BJ (cell line): Measurements from ENCODE around the gene FITM1. TPM values are rescaled to one million over a fixed set of nuclear protein-coding genes. Genes with fewer than 3 reads are reported as not detected.

Experiments used
- CTCF ChIA-PET: fragments of 350-600 bp; formaldehyde crosslinking; extraction: SDS; loops from one replicate; lab custom pipeline; 2021; ENCODE audit warnings: antibody characterized with exemption, inconsistent platforms; lab: Yijun Ruan, JAX
- POLR2A ChIA-PET: fragments of 300-600 bp; sonication (Branson Sonifier 250); formaldehyde crosslinking; extraction: SDS; loops from one replicate; lab custom pipeline; 2021; ENCODE audit warnings: antibody characterized with exemption; lab: Charles Lee
- DNase-seq: peaks from one replicate; pipeline ENCODE4 v3.0.0-alpha.2; 2011; ENCODE audit warnings: low read depth
- H3K27me3 ChIP-seq: 2 replicates; pipeline ENCODE4 v1.6.0; 2011; ENCODE audit warnings: low read length; ENCODE audit not compliant: control insufficient read depth, insufficient read depth
- H3K36me3 ChIP-seq: 2 replicates; pipeline ENCODE4 v1.5.1; 2011; ENCODE audit warnings: low read length; ENCODE audit not compliant: control insufficient read depth, insufficient read depth
- H3K4me3 ChIP-seq: 2 replicates; pipeline ENCODE4 v1.5.1; 2011; ENCODE audit warnings: low read depth, mild to moderate bottlenecking, control low read depth, low read length
- CTCF ChIP-seq: IDR thresholded peaks from 2 replicates; pipeline ENCODE4 v1.5.1; 2011; ENCODE audit warnings: low read depth, mild to moderate bottlenecking, control low read depth, inconsistent platforms, low read length, moderate library complexity; ENCODE audit not compliant: insufficient read depth
- polyA minus RNA-seq: library from RNA; depleted of rRNA, polyadenylated mRNA; stranded (reverse); fragments of >200 nt; gene quantifications from 2 replicates; pipeline ENCODE4 v1.2.3, GENCODE V29; 2011; rRNA and poly(A)+ RNA removed
- polyA plus RNA-seq: library from polyadenylated mRNA; depleted of rRNA; stranded (reverse); fragments of >200 nt; gene quantifications from 2 replicates; pipeline ENCODE4 v1.2.3, GENCODE V29; 2011; rRNA removed

Gene FITM1
- polyA plus RNA-seq, result 0.10 and 0.23 TPM in 2 replicates
- 0.24 TPM in 1 of 2 replicates, not detected in the other for polyA minus RNA-seq

- no peak for DNase-seq
- no peaks in the 10 kb centered on the region for H3K36me3 ChIP-seq
- no peaks in the 10 kb centered on the region for H3K27me3 ChIP-seq
- TF ChIP-seq CTCF, result no peak
- ChIA-PET POLR2A (no interaction called here), CTCF (no interaction called here)
- no peak within 1 kb of the TSS for H3K4me3 ChIP-seq
Observed at GRCh38 chr14:24130380-24130716, at the start of gene FITM1. Gene FITM1, plus strand, starts transcription at chr14:24130659. Its CDS starts 905 bp downstream, at chr14:24131564.

GRCh38 chr14:24080888-24081738 lies 49.3 kb upstream of the FITM1 start:
- peaks cover 27% of the 10 kb centered on the region for H3K27me3 ChIP-seq

GRCh38 chr14:24081739-24082211 lies 48.7 kb upstream of the FITM1 start:
- Histone ChIP-seq H3K36me3 (no peaks in the 10 kb centered on the region), H3K27me3 (peaks cover 27% of the 10 kb centered on the region), H3K4me3 (peak overlapping the region; percentile 45)
- ChIA-PET POLR2A (no interaction called here), CTCF (interaction anchor here (0.6 to 4.5 kb wide), 9 partner anchors 11 to 1532 kb away, joined by 3 to 74 read pairs (median 4); partner anchors contain the start of genes PCK2 and TINF2)
- DNase-seq, result no peak
- TF ChIP-seq CTCF, result no peak

More at GRCh38 chr14:24080888-24081738, 49.3 kb upstream of the FITM1 start:
- TF ChIP-seq CTCF, result no peak
- POLR2A ChIA-PET, result no interaction called here
- Histone ChIP-seq H3K4me3 (peak overlapping the region; percentile 45), H3K36me3 (no peaks in the 10 kb centered on the region)
- no peak for DNase-seq
- CTCF ChIA-PET, result interaction anchor here (0.6 to 4.5 kb wide), 16 partner anchors 11 to 1531 kb away, joined by 3 to 74 read pairs (median 4); partner anchors contain the start of genes PCK2 and TINF2

GRCh38 chr14:24082411-24083080 lies 47.9 kb upstream of the FITM1 start:
- H3K27me3 ChIP-seq, result peaks cover 27% of the 10 kb centered on the region
- no peak for TF ChIP-seq CTCF
- ChIA-PET CTCF (interaction anchor here (1.4 to 4.5 kb wide), 5 partner anchors 10 to 160 kb away, joined by 4 to 74 read pairs (median 5); partner anchors contain the start of genes PCK2 and TINF2), POLR2A (no interaction called here)
- no peaks in the 10 kb centered on the region for H3K36me3 ChIP-seq
- DNase-seq, result no peak
- H3K4me3 ChIP-seq, result no peak overlapping the region

- ChIA-PET POLR2A (no interaction called here), CTCF (interaction anchor here (1.4 to 1.9 kb wide), 3 partner anchors 10 to 25 kb away, joined by 4 to 7 read pairs (median 5); partner anchors contain the start of gene PCK2)
Observed at GRCh38 chr14:24083462-24083861, 47.0 kb upstream of the FITM1 start.

More at GRCh38 chr14:24083462-24083861, 47.0 kb upstream of the FITM1 start:
- Histone ChIP-seq H3K27me3 (peaks cover 25% of the 10 kb centered on the region), H3K4me3 (no peak overlapping the region), H3K36me3 (no peaks in the 10 kb centered on the region)
- DNase-seq, result no peak
- TF ChIP-seq CTCF, result no peak
